Heart left ventricle (tissue), 13 donors: ENCODE measurements around the gene GTF3C5.

Experiments
- CTCF ChIP-seq, 12 donors: fragments of 200-600 bp; sonication (generic) in 4 of 12; IDR thresholded peaks; one replicate each; pipeline versions ENCODE4 v1.5.0 to v1.8.0; 2018 to 2022; ENCODE audit warnings: antibody characterized with exemption in 12 of 12, mild to moderate bottlenecking in 5 of 12
- POLR2A ChIP-seq, 2 donors: fragments of 450-650 bp; IDR thresholded peaks; one replicate each; pipeline ENCODE4 v1.6.1; 2017; ENCODE audit warnings: antibody characterized with exemption in 2 of 2, mild to moderate bottlenecking in 2 of 2, moderate library complexity in 2 of 2
- donor health status: ischemic (EF 13 %, LVEDD 7.1; RV severe dilation, severe dysfunction).
- donor health status: DM: no; HTN: yes; CAD: no.
- donor health status: DM: no; HTN: no; CAD: no.
- donor health status: ischemic (EF 25% LVEDD 6.9; RV normal size, moderate dysfunction).
- donor health status: ischemic (EF 25% LVEDD 5.7; RV mildly dilated, moderate dysfunction).
- donor health status: ischemic (EF 35%, LVEDD 5.7; RV mildly dilated, moderate dysfunction).
- donor health status: nonischemic (EF 11% LVEDD 7.7; RV severe dilation, severe dysfunction).
- donor health status: DM: yes; HTN: yes; CAD: no.
- donor health status: PGD.
- donor health status: ischemic (EF 29% LVEDD 5.4; RV normal size, mild dysfunction).
- donor health status: nonischemic (EF 23%, LVEDD 6.1; RV moderate dilation, normal function).

- TF ChIP-seq CTCF (IDR thresholded peaks at IDR 0.05) (no peak), POLR2A (IDR thresholded peaks at IDR 0.05) (no peak)
Measured at GRCh38 chr9:133060417-133060841, 29.6 kb downstream of the GTF3C5 start.
